ENCODE data around the gene MYO1D.

MYO1D gene

GRCh38 chr17:32813021-32813420 is 63.9 kb downstream of the MYO1D start:
- Histone ChIP-seq H3K9ac (ENCODE audit: low read length in 5 of 5) (no peak overlapping the region), H3K27me3 (ENCODE audit: control insufficient read depth in 5 of 5, insufficient read depth in 4 of 5, low read length in 5 of 5) (no peaks in the 10 kb centered on the region), H3K4me1 (ENCODE audit: control insufficient read depth in 5 of 5, insufficient read depth in 5 of 5, low read length in 5 of 5) (peaks cover 0 to 11% (median 0%) of the 10 kb centered on the region in 5 donors), H3K4me3 (ENCODE audit: low read depth in 1 of 5, low read length in 5 of 5) (no peak overlapping the region), H3K27ac (ENCODE audit: low read depth, low read length) (no peak overlapping the region), H3K9me3 (ENCODE audit: control insufficient read depth in 5 of 5, low read length in 5 of 5) (no peaks in the 10 kb centered on the region), H3K36me3 (ENCODE audit: control insufficient read depth in 5 of 5, insufficient read depth in 5 of 5, low read length in 5 of 5) (no peaks in the 10 kb centered on the region)

- Histone ChIP-seq H3K27ac (ENCODE audit: low read depth, low read length) (no peak overlapping the region), H3K9me3 (ENCODE audit: control insufficient read depth in 5 of 5, low read length in 5 of 5) (no peaks in the 10 kb centered on the region), H3K36me3 (ENCODE audit: control insufficient read depth in 5 of 5, insufficient read depth in 5 of 5, low read length in 5 of 5) (no peaks in the 10 kb centered on the region), H3K4me1 (ENCODE audit: control insufficient read depth in 5 of 5, insufficient read depth in 5 of 5, low read length in 5 of 5) (peaks cover 0 to 14% (median 0%) of the 10 kb centered on the region in 5 donors), H3K4me3 (ENCODE audit: low read depth in 1 of 5, low read length in 5 of 5) (no peak overlapping the region), H3K27me3 (ENCODE audit: control insufficient read depth in 5 of 5, insufficient read depth in 4 of 5, low read length in 5 of 5) (no peaks in the 10 kb centered on the region), H3K9ac (ENCODE audit: low read length in 5 of 5) (no peak overlapping the region)
These were observed 66.2 kb downstream of the MYO1D start for GRCh38 chr17:32810690-32811089.

DNA sequence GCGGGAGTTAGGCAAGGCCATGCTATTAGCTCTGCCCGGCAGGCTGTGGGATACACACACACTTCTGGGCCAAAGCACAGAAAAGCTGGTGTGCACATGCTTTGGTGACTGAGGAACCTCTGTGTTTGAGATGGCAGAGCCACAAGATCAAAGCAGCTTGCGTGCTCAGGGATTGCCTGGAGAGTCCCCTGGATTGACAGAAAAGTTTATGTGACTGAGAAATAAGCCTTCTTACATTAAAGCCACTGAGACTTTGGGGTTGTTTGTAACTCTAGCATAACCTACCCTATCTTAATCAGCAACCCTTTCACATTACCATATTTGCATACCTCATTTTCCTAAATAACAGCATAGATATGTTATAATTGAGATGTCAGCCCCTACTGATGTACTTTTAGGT is 69.3 kb downstream of the MYO1D start:
- Histone ChIP-seq H3K27ac (ENCODE audit: low read depth, low read length) (no peak overlapping the region), H3K9me3 (ENCODE audit: control insufficient read depth in 5 of 5, low read length in 5 of 5) (no peaks in the 10 kb centered on the region), H3K36me3 (ENCODE audit: control insufficient read depth in 5 of 5, insufficient read depth in 5 of 5, low read length in 5 of 5) (no peaks in the 10 kb centered on the region), H3K4me3 (ENCODE audit: low read depth in 1 of 5, low read length in 5 of 5) (no peak overlapping the region), H3K9ac (ENCODE audit: low read length in 5 of 5) (no peak overlapping the region), H3K27me3 (ENCODE audit: control insufficient read depth in 5 of 5, insufficient read depth in 4 of 5, low read length in 5 of 5) (no peaks in the 10 kb centered on the region), H3K4me1 (ENCODE audit: control insufficient read depth in 5 of 5, insufficient read depth in 5 of 5, low read length in 5 of 5) (peaks cover 0 to 27% (median 7%) of the 10 kb centered on the region in 5 donors)

GRCh38 chr17:32806646-32807045 is 70.3 kb downstream of the MYO1D start:
- Histone ChIP-seq H3K9me3 (ENCODE audit: control insufficient read depth in 5 of 5, low read length in 5 of 5) (no peaks in the 10 kb centered on the region), H3K9ac (ENCODE audit: low read length in 5 of 5) (no peak overlapping the region), H3K4me3 (ENCODE audit: low read depth in 1 of 5, low read length in 5 of 5) (no peak overlapping the region), H3K27ac (ENCODE audit: low read depth, low read length) (no peak overlapping the region), H3K27me3 (ENCODE audit: control insufficient read depth in 5 of 5, insufficient read depth in 4 of 5, low read length in 5 of 5) (no peaks in the 10 kb centered on the region), H3K36me3 (ENCODE audit: control insufficient read depth in 5 of 5, insufficient read depth in 5 of 5, low read length in 5 of 5) (no peaks in the 10 kb centered on the region), H3K4me1 (ENCODE audit: control insufficient read depth in 5 of 5, insufficient read depth in 5 of 5, low read length in 5 of 5) (peaks cover 0 to 27% (median 7%) of the 10 kb centered on the region in 5 donors)

DNA sequence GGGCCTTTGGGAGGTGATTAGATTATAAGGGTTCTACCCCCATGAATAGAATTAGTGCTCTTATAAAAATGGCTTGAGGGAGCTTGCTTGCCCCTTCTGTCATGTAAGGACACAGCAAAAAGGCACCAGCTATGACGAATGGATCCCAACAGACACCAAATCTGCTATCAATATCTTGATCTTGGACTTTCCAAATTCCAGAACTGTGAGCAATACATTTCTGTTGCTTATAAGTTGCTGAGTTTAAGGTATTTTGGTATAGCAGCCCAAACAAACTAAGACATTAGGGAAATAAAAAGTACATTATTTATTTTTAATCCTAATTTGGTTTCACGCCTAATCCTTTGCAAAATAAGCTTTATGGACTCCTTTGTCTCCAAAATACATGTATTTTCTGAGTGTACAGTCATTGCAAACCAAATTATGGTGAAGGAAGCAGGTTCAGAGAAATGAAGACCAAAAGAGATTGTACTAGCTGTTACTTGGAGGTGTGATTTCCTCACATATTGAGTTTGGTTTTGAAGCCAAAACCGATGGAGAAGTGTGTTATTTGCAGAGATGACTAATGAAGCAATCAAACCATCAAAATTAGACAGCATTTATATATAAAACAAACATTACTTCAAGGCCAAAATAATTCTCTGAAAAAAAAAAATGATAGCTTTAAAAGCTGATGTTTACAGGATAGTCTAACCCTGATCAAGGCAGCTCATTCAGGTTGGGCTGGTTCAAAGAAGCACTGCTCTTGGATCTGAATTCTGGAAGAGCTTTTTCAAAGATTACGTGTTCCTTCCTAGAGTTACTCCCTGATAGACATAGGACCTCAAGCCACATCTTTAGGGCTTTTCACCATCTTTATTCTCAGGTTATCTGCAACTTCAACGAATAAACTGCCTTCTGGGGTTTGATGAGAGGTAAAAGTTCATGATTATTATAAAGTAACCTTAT is 71.6 kb downstream of the MYO1D start:
- Histone ChIP-seq H3K27ac (ENCODE audit: low read depth, low read length) (no peak overlapping the region), H3K4me1 (ENCODE audit: control insufficient read depth in 5 of 5, insufficient read depth in 5 of 5, low read length in 5 of 5) (peaks cover 0 to 27% (median 9%) of the 10 kb centered on the region in 5 donors), H3K9ac (ENCODE audit: low read length in 5 of 5) (no peak overlapping the region), H3K36me3 (ENCODE audit: control insufficient read depth in 5 of 5, insufficient read depth in 5 of 5, low read length in 5 of 5) (no peaks in the 10 kb centered on the region), H3K27me3 (ENCODE audit: control insufficient read depth in 5 of 5, insufficient read depth in 4 of 5, low read length in 5 of 5) (no peaks in the 10 kb centered on the region), H3K9me3 (ENCODE audit: control insufficient read depth in 5 of 5, low read length in 5 of 5) (no peaks in the 10 kb centered on the region), H3K4me3 (ENCODE audit: low read depth in 1 of 5, low read length in 5 of 5) (no peak overlapping the region)

DNA sequence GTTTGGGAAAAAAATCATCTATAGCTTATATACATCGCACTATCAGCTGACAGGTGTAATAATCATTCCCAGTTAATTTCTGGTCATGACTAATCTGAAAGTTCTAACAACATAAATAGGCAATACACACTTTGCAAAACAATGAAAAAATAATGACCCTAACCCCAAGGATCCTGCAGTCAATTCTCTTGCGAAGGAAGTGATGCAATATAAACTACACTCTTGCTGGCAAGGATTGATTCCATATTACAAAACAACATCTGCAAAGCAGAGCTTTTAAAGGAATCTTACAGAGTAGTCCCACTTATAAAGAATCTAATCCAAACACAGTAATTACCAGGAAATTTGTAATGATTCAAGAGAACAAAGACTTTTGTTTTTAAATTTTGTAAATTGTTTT is 73.4 kb downstream of the MYO1D start:
- H3K27me3 ChIP-seq (ENCODE audit: control insufficient read depth in 5 of 5, insufficient read depth in 4 of 5, low read length in 5 of 5), result no peaks in the 10 kb centered on the region
- H3K4me1 ChIP-seq (ENCODE audit: control insufficient read depth in 5 of 5, insufficient read depth in 5 of 5, low read length in 5 of 5), result peaks cover 0 to 27% (median 9%) of the 10 kb centered on the region in 5 donors
- no peaks in the 10 kb centered on the region for H3K36me3 ChIP-seq (ENCODE audit: control insufficient read depth in 5 of 5, insufficient read depth in 5 of 5, low read length in 5 of 5)
- no peaks in the 10 kb centered on the region for H3K9me3 ChIP-seq (ENCODE audit: control insufficient read depth in 5 of 5, low read length in 5 of 5)
- H3K4me3 ChIP-seq (ENCODE audit: low read depth in 1 of 5, low read length in 5 of 5), result no peak overlapping the region
- no peak overlapping the region for H3K9ac ChIP-seq (ENCODE audit: low read length in 5 of 5)
- no peak overlapping the region for H3K27ac ChIP-seq (ENCODE audit: low read depth, low read length)

GRCh38 chr17:32802306-32802705 is 74.6 kb downstream of the MYO1D start:
- no peak overlapping the region for H3K4me3 ChIP-seq (ENCODE audit: low read depth in 1 of 5, low read length in 5 of 5)
- H3K36me3 ChIP-seq (ENCODE audit: control insufficient read depth in 5 of 5, insufficient read depth in 5 of 5, low read length in 5 of 5), result no peaks in the 10 kb centered on the region
- peaks cover 0 to 20% (median 9%) of the 10 kb centered on the region in 5 donors for H3K4me1 ChIP-seq (ENCODE audit: control insufficient read depth in 5 of 5, insufficient read depth in 5 of 5, low read length in 5 of 5)
- no peak overlapping the region for H3K27ac ChIP-seq (ENCODE audit: low read depth, low read length)
- H3K9ac ChIP-seq (ENCODE audit: low read length in 5 of 5), result no peak overlapping the region
- no peaks in the 10 kb centered on the region for H3K9me3 ChIP-seq (ENCODE audit: control insufficient read depth in 5 of 5, low read length in 5 of 5)
- peaks cover 0 to 3% (median 0%) of the 10 kb centered on the region in 5 donors for H3K27me3 ChIP-seq (ENCODE audit: control insufficient read depth in 5 of 5, insufficient read depth in 4 of 5, low read length in 5 of 5)

DNA sequence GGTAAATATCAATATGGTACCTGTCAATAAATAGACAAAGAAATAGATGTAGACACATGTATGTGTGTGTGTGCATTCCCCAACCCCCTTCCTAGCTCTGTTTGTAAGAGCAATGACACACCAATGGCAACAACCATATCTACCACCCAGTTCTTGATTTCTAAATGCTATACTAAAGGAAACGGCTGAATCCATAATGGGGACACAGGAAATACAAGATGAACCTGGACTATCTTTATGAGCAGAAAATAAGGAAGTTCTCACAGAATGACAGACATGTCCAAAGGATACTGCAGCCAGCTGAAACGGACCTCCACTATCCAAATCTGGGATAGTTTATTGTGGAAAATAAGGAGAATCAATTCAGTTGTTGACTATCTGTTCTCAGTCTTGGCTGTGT is 75.3 kb downstream of the MYO1D start:
- Histone ChIP-seq H3K9ac (ENCODE audit: low read length in 5 of 5) (no peak overlapping the region), H3K27me3 (ENCODE audit: control insufficient read depth in 5 of 5, insufficient read depth in 4 of 5, low read length in 5 of 5) (peaks cover 0 to 3% (median 0%) of the 10 kb centered on the region in 5 donors), H3K27ac (ENCODE audit: low read depth, low read length) (no peak overlapping the region), H3K4me1 (ENCODE audit: control insufficient read depth in 5 of 5, insufficient read depth in 5 of 5, low read length in 5 of 5) (peaks cover 0 to 19% (median 9%) of the 10 kb centered on the region in 5 donors), H3K9me3 (ENCODE audit: control insufficient read depth in 5 of 5, low read length in 5 of 5) (no peaks in the 10 kb centered on the region), H3K36me3 (ENCODE audit: control insufficient read depth in 5 of 5, insufficient read depth in 5 of 5, low read length in 5 of 5) (no peaks in the 10 kb centered on the region), H3K4me3 (ENCODE audit: low read depth in 1 of 5, low read length in 5 of 5) (no peak overlapping the region)

- Histone ChIP-seq H3K9ac (ENCODE audit: low read length in 5 of 5) (no peak overlapping the region), H3K27me3 (ENCODE audit: control insufficient read depth in 5 of 5, insufficient read depth in 4 of 5, low read length in 5 of 5) (peaks cover 0 to 3% (median 0%) of the 10 kb centered on the region in 5 donors), H3K4me3 (ENCODE audit: low read depth in 1 of 5, low read length in 5 of 5) (no peak overlapping the region), H3K9me3 (ENCODE audit: control insufficient read depth in 5 of 5, low read length in 5 of 5) (no peaks in the 10 kb centered on the region), H3K4me1 (ENCODE audit: control insufficient read depth in 5 of 5, insufficient read depth in 5 of 5, low read length in 5 of 5) (peaks cover 0 to 19% (median 9%) of the 10 kb centered on the region in 5 donors), H3K36me3 (ENCODE audit: control insufficient read depth in 5 of 5, insufficient read depth in 5 of 5, low read length in 5 of 5) (no peaks in the 10 kb centered on the region), H3K27ac (ENCODE audit: low read depth, low read length) (no peak overlapping the region)
These were observed 75.7 kb downstream of the MYO1D start for GRCh38 chr17:32801193-32801592.

- no peaks in the 10 kb centered on the region for H3K36me3 ChIP-seq (ENCODE audit: control insufficient read depth in 5 of 5, insufficient read depth in 5 of 5, low read length in 5 of 5)
- H3K4me3 ChIP-seq (ENCODE audit: low read depth in 1 of 5, low read length in 5 of 5), result no peak overlapping the region
- H3K9ac ChIP-seq (ENCODE audit: low read length in 5 of 5), result no peak overlapping the region
- H3K9me3 ChIP-seq (ENCODE audit: control insufficient read depth in 5 of 5, low read length in 5 of 5), result no peaks in the 10 kb centered on the region
- H3K4me1 ChIP-seq (ENCODE audit: control insufficient read depth in 5 of 5, insufficient read depth in 5 of 5, low read length in 5 of 5), result peaks cover 0 to 16% (median 8%) of the 10 kb centered on the region in 5 donors
- H3K27ac ChIP-seq (ENCODE audit: low read depth, low read length), result no peak overlapping the region
- peaks cover 0 to 3% (median 0%) of the 10 kb centered on the region in 5 donors for H3K27me3 ChIP-seq (ENCODE audit: control insufficient read depth in 5 of 5, insufficient read depth in 4 of 5, low read length in 5 of 5)
These were observed 78.0 kb downstream of the MYO1D start for GRCh38 chr17:32798938-32799337.
